Measurements from ENCODE around the gene LRRC8A.

The LRRC8A gene

DNA sequence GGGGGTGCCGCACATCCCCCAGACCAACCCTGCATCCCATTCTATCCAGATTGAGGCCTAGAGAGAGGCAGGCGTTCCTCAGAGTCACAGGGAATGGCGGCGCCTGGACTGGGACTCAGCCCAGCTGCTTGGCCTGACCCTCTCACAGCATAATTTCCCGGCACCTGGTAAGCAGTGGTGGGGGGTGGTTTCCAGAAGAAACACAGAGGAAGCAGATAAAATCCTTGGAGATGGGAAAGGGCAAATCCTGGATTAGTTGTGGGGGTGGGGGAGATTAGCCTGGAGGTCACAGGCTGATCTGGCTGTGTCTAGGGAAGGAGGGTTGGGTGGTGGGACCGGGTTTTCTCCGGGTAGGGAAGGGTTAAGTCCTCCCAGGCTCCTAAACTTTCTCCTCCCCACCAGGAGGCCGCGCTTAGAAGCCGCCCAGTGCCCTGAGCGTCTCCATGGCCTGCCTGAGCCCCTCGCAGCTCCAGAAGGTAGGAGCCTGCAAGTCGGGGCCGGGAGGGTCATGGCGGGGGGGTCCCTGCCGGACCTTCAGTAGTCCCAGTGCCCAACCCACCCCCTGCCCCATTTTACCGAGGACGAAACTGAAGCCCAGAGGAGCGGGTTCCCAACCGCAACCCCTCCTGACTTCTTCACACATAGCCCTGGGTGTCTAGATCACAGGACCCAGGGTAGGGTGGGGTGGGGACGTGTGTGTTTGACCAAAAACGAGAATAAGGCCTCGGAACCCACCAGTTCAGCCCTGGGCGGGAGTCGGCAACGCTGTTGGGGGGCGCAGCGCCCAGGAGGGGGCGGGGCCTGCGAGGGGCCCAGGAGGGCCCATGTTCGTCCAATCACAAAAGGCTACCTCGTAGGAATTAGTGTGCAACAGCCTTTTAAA lies 40.2 kb downstream of the LRRC8A start:
- Histone ChIP-seq H3K27me3 (ENCODE audit: insufficient read depth, poor library complexity, severe bottlenecking) (no peaks in the 10 kb centered on the region), H3K4me3 (ENCODE audit: severe bottlenecking) (peak overlapping the region; percentile 30), H3K36me3 (ENCODE audit: low read depth) (peaks cover 15% of the 10 kb centered on the region), H3K4me1 (ENCODE audit: insufficient read depth, poor library complexity, severe bottlenecking) (peaks cover 10% of the 10 kb centered on the region), H3K27ac (ENCODE audit: poor library complexity, severe bottlenecking) (peak overlapping the region; percentile 33), H3K9me3 (ENCODE audit: severe bottlenecking) (no peaks in the 10 kb centered on the region)
- DNase-seq (ENCODE audit: low spot score) (no peak), ATAC-seq (ENCODE audit: low read depth) (peak; percentile 20; the same call in 2 of the 3 replicates)
- TF ChIP-seq, protein P1, sequence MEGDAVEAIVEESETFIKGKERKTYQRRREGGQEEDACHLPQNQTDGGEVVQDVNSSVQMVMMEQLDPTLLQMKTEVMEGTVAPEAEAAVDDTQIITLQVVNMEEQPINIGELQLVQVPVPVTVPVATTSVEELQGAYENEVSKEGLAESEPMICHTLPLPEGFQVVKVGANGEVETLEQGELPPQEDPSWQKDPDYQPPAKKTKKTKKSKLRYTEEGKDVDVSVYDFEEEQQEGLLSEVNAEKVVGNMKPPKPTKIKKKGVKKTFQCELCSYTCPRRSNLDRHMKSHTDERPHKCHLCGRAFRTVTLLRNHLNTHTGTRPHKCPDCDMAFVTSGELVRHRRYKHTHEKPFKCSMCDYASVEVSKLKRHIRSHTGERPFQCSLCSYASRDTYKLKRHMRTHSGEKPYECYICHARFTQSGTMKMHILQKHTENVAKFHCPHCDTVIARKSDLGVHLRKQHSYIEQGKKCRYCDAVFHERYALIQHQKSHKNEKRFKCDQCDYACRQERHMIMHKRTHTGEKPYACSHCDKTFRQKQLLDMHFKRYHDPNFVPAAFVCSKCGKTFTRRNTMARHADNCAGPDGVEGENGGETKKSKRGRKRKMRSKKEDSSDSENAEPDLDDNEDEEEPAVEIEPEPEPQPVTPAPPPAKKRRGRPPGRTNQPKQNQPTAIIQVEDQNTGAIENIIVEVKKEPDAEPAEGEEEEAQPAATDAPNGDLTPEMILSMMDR (IDR thresholded peaks at IDR 0.05; ENCODE audit: poor library complexity, severe bottlenecking) = no peak

DNA sequence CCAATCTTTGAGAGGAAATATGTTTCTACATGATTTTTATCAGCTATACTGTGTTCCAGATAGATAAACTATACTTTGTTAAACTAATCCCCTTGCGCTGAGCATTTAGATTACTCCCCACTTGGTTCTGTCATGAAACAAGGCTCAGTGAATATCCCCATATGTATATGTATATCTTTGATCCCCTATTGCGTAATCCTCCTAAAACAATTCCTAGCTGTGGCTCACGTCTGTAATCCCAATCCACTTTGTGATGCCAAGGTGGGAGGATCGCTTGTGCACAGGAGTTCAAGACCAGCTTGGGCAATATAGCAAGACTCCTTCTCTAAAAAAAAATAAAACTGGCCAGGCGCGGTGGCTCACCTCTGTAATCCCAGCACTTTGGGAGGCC lies 41.6 kb downstream of the LRRC8A start:
- Histone ChIP-seq H3K27ac (ENCODE audit: poor library complexity, severe bottlenecking) (no peak overlapping the region), H3K36me3 (ENCODE audit: low read depth) (peaks cover 6% of the 10 kb centered on the region; the same call in 1 of the 2 replicates), H3K9me3 (ENCODE audit: severe bottlenecking) (no peaks in the 10 kb centered on the region), H3K27me3 (ENCODE audit: insufficient read depth, poor library complexity, severe bottlenecking) (no peaks in the 10 kb centered on the region), H3K4me3 (ENCODE audit: severe bottlenecking) (no peak overlapping the region), H3K4me1 (ENCODE audit: insufficient read depth, poor library complexity, severe bottlenecking) (peaks cover 10% of the 10 kb centered on the region)
- ATAC-seq (ENCODE audit: low read depth) (no peak), DNase-seq (ENCODE audit: low spot score) (no peak)
- TF ChIP-seq, protein P1 (IDR thresholded peaks at IDR 0.05; ENCODE audit: poor library complexity, severe bottlenecking) = no peak

DNA sequence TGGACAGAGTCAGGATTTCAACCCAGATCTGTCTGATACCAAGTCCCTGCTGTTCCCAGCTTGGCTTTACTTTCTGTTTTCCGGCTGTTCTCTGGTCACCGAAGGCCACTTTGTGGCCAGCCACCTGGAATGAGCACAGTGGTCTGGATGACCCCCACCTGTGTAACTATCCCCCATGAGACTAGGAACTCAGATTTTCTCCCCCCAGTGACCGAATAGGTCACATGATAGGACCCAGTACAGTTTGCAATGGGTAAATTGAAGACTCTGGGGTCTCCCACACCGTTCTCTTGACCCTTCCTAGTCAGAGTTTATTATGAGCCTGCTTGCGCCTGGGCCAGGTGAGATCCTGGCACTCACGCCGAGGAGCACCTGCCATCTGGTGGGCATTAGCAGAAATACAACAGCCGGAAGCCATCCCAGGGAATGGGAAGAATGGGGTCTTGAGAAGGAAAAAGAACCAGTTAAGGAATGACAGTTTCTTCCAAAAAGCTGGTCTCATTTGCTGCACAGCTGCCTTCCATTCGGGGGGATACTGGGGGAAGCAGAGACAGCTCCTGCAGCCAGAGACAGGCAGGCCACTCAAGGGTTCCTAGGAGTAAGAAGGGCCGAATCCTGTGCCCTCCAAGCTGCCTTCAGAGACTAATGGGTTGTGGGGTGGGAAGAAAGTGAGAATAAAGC lies 45.9 kb downstream of the LRRC8A start:
- Histone ChIP-seq H3K36me3 (ENCODE audit: low read depth) (no peaks in the 10 kb centered on the region), H3K4me1 (ENCODE audit: insufficient read depth, poor library complexity, severe bottlenecking) (no peaks in the 10 kb centered on the region), H3K9me3 (ENCODE audit: severe bottlenecking) (no peaks in the 10 kb centered on the region), H3K4me3 (ENCODE audit: severe bottlenecking) (no peak overlapping the region), H3K27me3 (ENCODE audit: insufficient read depth, poor library complexity, severe bottlenecking) (no peaks in the 10 kb centered on the region), H3K27ac (ENCODE audit: poor library complexity, severe bottlenecking) (peak overlapping the region; percentile 3)
- TF ChIP-seq, protein P1 (IDR thresholded peaks at IDR 0.05; ENCODE audit: poor library complexity, severe bottlenecking) = peak; percentile 95
- no peak for DNase-seq (ENCODE audit: low spot score)
- peak; percentile 78 for ATAC-seq (ENCODE audit: low read depth)

DNA sequence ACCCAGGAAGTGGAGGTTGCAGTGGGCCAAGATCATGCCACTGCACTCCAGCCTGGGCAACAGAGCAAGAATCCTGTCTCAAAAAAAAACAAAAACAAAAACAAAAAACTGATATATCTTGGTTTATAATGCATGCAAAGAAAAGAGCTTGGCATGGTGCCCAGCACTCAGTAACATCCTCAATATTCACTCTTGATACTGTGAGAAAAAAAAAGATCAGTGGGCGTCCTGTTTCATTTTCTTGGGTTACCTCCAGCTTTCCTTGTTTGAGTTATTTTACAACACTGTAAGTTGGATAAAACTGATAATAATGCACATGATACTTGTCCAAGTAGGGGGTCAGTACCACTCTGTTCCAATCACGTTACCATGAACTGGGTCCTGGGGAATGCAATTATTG lies 46.7 kb downstream of the LRRC8A start:
- TF ChIP-seq, protein P1 (IDR thresholded peaks at IDR 0.05; ENCODE audit: poor library complexity, severe bottlenecking) = no peak
- Histone ChIP-seq H3K27ac (ENCODE audit: poor library complexity, severe bottlenecking) (peak overlapping the region; percentile 3), H3K4me1 (ENCODE audit: insufficient read depth, poor library complexity, severe bottlenecking) (no peaks in the 10 kb centered on the region), H3K27me3 (ENCODE audit: insufficient read depth, poor library complexity, severe bottlenecking) (no peaks in the 10 kb centered on the region), H3K36me3 (ENCODE audit: low read depth) (no peaks in the 10 kb centered on the region), H3K9me3 (ENCODE audit: severe bottlenecking) (no peaks in the 10 kb centered on the region), H3K4me3 (ENCODE audit: severe bottlenecking) (no peak overlapping the region)
- no peak for DNase-seq (ENCODE audit: low spot score)
- ATAC-seq (ENCODE audit: low read depth) = no peak

Measured in RWPE2 (cell line).